HepG2 (cell line): ENCODE results near the gene ZNF500. TPM values are rescaled to one million over a fixed set of nuclear protein-coding genes. Genes with fewer than 3 reads are reported as not detected.
A peak's percentile ranks its signal among the peaks of the same experiment; 100 is the strongest.

Experiments used
- ATAC-seq: fragments of 200-7000 bp; cut with Tn5 transposase; 3 replicates; pipeline ENCODE4 v1.9.1; 2020; ENCODE audit warnings: mild to moderate bottlenecking, moderate library complexity
- BruUV-seq: library from RNA; stranded (reverse); fragments of 400-500 nt; replicated peaks from 2 replicates; lab custom pipeline; 2021; lab: Mats Ljungman, UMichigan
- CTCF ChIA-PET: fragments of 300-600 bp; formaldehyde crosslinking; extraction: SDS; loops from one replicate; lab custom pipeline; 2021; ENCODE audit warnings: low total read pairs, inconsistent platforms, low intra/inter-chr PET ratio; lab: Yijun Ruan, JAX
- POLR2A ChIA-PET: fragments of 350-600 bp; sonication (Branson Sonifier 250); formaldehyde crosslinking; loops from one replicate; lab custom pipeline; 2020; ENCODE audit warnings: antibody characterized with exemption, inconsistent platforms; lab: Yijun Ruan, JAX
- DNase-seq: peaks from one replicate; pipeline ENCODE4 v3.0.0-alpha.2; 2015; ENCODE audit warnings: low spot score
- FAIRE-seq: peaks from 3 replicates; lab custom pipeline; 2011; peaks lifted over from hg19 to GRCh38; lab: Jason Lieb, UNC
- H2AFZ ChIP-seq: one replicate; pipeline ENCODE4 v1.6.1; 2011; ENCODE audit warnings: low read length, inconsistent platforms
- H3K27ac ChIP-seq: fragments of 300-600 bp; 3 replicates; pipeline ENCODE4 v1.8.0; 2011; ENCODE audit warnings: mixed run types, mild to moderate bottlenecking, mixed read lengths, low read length, inconsistent platforms; ENCODE audit not compliant: insufficient read depth; ENCODE audit errors: extremely low read length
- H3K27me3 ChIP-seq, 2 experiments: fragments of 200-600 bp in 1 of 2; 2 replicates in 1 of 2; 3 replicates in 1 of 2; pipeline versions ENCODE4 v1.6.0 to v1.8.0; 2011; ENCODE audit warnings: low read length in 2 of 2, mild to moderate bottlenecking in 2 of 2, moderate library complexity in 2 of 2, inconsistent platforms in 1 of 2; ENCODE audit not compliant: insufficient read depth in 2 of 2, control insufficient read depth in 1 of 2
- H3K36me3 ChIP-seq, 2 experiments: fragments of 200-600 bp in 1 of 2; replicated peaks in 1 of 2; 2 replicates in 1 of 2; 3 replicates in 1 of 2; pipeline versions ENCODE4 v1.5.1 to v1.8.0; 2011; ENCODE audit warnings: low read length in 2 of 2, inconsistent platforms in 1 of 2; ENCODE audit not compliant: insufficient read depth in 2 of 2, control insufficient read depth in 1 of 2
- H3K4me1 ChIP-seq: 2 replicates; pipeline ENCODE4 v1.5.1; 2012; ENCODE audit warnings: low read length, inconsistent platforms; ENCODE audit not compliant: insufficient read depth
- H3K4me2 ChIP-seq: 2 replicates; pipeline ENCODE4 v1.6.0; 2011; ENCODE audit warnings: low read depth, low read length, inconsistent platforms
- H3K4me3 ChIP-seq, 3 experiments: fragments of 200-600 bp in 1 of 3; sonication (generic), shearing (Covaris generic) in 1 of 3; replicated peaks in 1 of 3; 2 replicates each; pipeline ENCODE4 v1.5.1; 2011 to 2016; ENCODE audit warnings: low read length in 3 of 3, inconsistent platforms in 2 of 3, low read depth in 2 of 3, mild to moderate bottlenecking in 2 of 3, control low read depth in 1 of 3, mixed read lengths in 1 of 3; ENCODE audit not compliant: insufficient read depth in 1 of 3
- H3K79me2 ChIP-seq: one replicate; pipeline ENCODE4 v1.6.1; 2011; ENCODE audit warnings: low read length, inconsistent platforms; ENCODE audit not compliant: insufficient read depth
- H3K9ac ChIP-seq: 2 replicates; pipeline ENCODE4 v1.6.0; 2011; ENCODE audit warnings: mild to moderate bottlenecking, low read depth, low read length, inconsistent platforms; ENCODE audit not compliant: insufficient read depth
- H3K9me3 ChIP-seq: 2 replicates; pipeline ENCODE4 v1.5.1; 2012; ENCODE audit warnings: mild to moderate bottlenecking, low read length
- H4K20me1 ChIP-seq: 2 replicates; pipeline ENCODE4 v1.6.0; 2011; ENCODE audit warnings: inconsistent platforms, mild to moderate bottlenecking, low read length, moderate library complexity; ENCODE audit not compliant: insufficient read depth
- EHMT2 ChIP-seq: fragments of 200-600 bp; sonication (generic); IDR thresholded peaks from 2 replicates; pipeline ENCODE4 v1.7.0; 2017; ENCODE audit warnings: antibody characterized with exemption, low read depth, low read length, borderline replicate concordance
- NR2F6 ChIP-seq, 2 experiments: IDR thresholded peaks; 2 replicates each; pipeline ENCODE4 v1.6.1; 2016; ENCODE audit warnings: antibody characterized with exemption in 1 of 2, mild to moderate bottlenecking in 1 of 2
- SMARCE1 ChIP-seq: fragments of 450-650 bp; IDR thresholded peaks from 2 replicates; pipeline ENCODE4 v1.6.1; 2017; ENCODE audit warnings: borderline replicate concordance
- U2AF2 ChIP-seq: fragments of 200-400 bp; formaldehyde crosslinking; IDR thresholded peaks from 2 replicates; pipeline ENCODE4 v1.6.1; 2017; ENCODE audit warnings: low read depth, mild to moderate bottlenecking, low read length
- WGBS: methylation state at CpG from one replicate; pipeline ENCODE4 v1.1.6; 2017; ENCODE audit warnings: low lambda C conversion rate; 5-methylcytosine and 5-hydroxymethylcytosine counted together
- in situ Hi-C: cut with HindIII; loops from 2 replicates; pipeline ENCODE4 v1.10.0; 2017; ENCODE audit warnings: low pct_unique_long_range_greater_than_20kb; ENCODE audit not compliant: extremely low pct_ligation_motif_present
- intact Hi-C: fragments of 100-400 bp; cut with micrococcal nuclease; formaldehyde crosslinking; loops from one replicate; pipeline ENCODE4 v1.10.0; 2022; ENCODE audit not compliant: unreplicated experiment
- polyA plus RNA-seq, 8 experiments: library from polyadenylated mRNA; depleted of rRNA in 3 of 8; stranded (reverse) in 7 of 8; unstranded in 1 of 8; fragments of >200 nt; fragmentation: Illumina TruSeq in 4 of 8; extraction: Trizol in 4 of 8; gene quantifications; 2 replicates each; pipeline versions ENCODE4 v1.2.1 to v1.2.3, GENCODE V29; 2011 to 2016; ENCODE audit warnings: low read depth in 4 of 8, missing spikeins in 1 of 8, mixed read lengths in 1 of 8; ENCODE audit not compliant: insufficient read depth in 1 of 8
- total RNA-seq, 5 experiments: library from RNA; depleted of rRNA; stranded (reverse); fragments of >200 nt; fragmentation: Illumina TruSeq; extraction: Trizol; gene quantifications; 2 replicates each; pipeline ENCODE4 v1.2.3, GENCODE V29; 2016; ENCODE audit warnings: low read depth in 1 of 5
- TF ChIP-seq, protein P1 (sequence below): sonication (generic); formaldehyde crosslinking; IDR thresholded peaks from 2 replicates; pipeline ENCODE4 v1.9.0; 2021; ENCODE audit warnings: missing genetic modification reagents, borderline replicate concordance

Gene ZNF500
- total and polyA plus RNA-seq, 2 of the 13 experiments (the other 11 are each of a cell fraction or from before 2014, with no cell fraction given) = 6.1 to 12.2 TPM

DNA sequence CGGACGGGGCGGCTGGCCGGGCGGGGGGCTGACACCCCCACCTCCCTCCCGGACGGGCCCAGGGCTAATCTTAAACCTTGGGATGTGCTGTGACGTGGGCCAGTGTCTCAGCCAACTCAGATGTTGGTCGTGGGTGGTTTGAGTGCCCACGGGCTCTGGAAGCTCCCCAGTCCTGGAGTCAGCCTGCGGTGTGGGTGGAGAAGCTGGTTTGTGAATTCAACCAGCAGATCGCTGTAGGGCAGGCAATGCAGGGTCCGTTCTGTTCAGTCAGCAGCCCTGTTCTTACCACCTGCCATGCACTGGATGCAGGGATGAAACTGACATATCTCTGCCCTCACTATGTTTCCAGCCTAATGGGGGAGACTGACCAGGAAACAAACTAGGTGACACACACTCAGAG lies 8.0 kb upstream of the ZNF500 start (continued):
- TF ChIP-seq EHMT2 (no peak), U2AF2 (no peak)

DNA sequence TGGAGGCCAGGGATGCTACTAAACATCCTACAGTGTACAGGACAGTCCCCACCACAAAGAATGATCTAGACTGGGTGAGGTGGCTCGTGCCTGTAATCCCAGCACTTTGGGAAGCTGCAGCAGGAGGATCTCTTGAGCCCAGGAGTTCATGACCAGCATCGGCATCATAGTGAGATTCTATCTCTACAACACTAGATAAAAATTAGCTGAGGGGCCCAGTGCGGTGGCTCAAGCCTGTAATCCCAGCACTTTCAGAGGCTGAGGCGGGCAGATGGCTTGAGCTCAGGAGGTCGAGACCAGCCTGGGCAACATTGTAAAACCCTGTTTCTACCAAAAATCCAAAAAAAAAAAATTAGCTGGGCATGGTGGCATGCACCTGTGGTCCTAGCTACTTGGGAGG lies 5.4 kb upstream of the ZNF500 start:
- FAIRE-seq (no peak), ATAC-seq (no peak), DNase-seq (no peak)
- H3K4me3 ChIP-seq = no peak overlapping the region
- peaks cover 33% of the 10 kb centered on the region for H3K4me1 ChIP-seq
- ChIA-PET POLR2A (no interaction called here), CTCF (no interaction called here)
- H3K79me2 ChIP-seq = no peaks in the 10 kb centered on the region
- H3K36me3 ChIP-seq = no peaks in the 10 kb centered on the region
- in situ Hi-C loops = no loop called here
- 48% methylated on average over 5 of the region's 5 CpGs for WGBS
- no peak overlapping the region for H3K27ac ChIP-seq
- no peak for TF ChIP-seq NR2F6 (IDR thresholded peaks at IDR 0.05)
- TF ChIP-seq NR2F6 (CRISPR knock-in tag; IDR thresholded peaks at IDR 0.05) = no peak
- no peak for TF ChIP-seq SMARCE1
- TF ChIP-seq, protein P1, sequence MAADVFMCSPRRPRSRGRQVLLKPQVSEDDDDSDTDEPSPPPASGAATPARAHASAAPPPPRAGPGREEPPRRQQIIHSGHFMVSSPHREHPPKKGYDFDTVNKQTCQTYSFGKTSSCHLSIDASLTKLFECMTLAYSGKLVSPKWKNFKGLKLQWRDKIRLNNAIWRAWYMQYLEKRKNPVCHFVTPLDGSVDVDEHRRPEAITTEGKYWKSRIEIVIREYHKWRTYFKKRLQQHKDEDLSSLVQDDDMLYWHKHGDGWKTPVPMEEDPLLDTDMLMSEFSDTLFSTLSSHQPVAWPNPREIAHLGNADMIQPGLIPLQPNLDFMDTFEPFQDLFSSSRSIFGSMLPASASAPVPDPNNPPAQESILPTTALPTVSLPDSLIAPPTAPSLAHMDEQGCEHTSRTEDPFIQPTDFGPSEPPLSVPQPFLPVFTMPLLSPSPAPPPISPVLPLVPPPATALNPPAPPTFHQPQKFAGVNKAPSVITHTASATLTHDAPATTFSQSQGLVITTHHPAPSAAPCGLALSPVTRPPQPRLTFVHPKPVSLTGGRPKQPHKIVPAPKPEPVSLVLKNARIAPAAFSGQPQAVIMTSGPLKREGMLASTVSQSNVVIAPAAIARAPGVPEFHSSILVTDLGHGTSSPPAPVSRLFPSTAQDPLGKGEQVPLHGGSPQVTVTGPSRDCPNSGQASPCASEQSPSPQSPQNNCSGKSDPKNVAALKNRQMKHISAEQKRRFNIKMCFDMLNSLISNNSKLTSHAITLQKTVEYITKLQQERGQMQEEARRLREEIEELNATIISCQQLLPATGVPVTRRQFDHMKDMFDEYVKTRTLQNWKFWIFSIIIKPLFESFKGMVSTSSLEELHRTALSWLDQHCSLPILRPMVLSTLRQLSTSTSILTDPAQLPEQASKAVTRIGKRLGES = no peak
- BruUV-seq = no TSS peak
- H4K20me1 ChIP-seq = no peaks in the 10 kb centered on the region
- peak overlapping the region; percentile 53 for H3K4me2 ChIP-seq
- H3K9me3 ChIP-seq = no peaks in the 10 kb centered on the region
- no peak overlapping the region for H3K9ac ChIP-seq
- intact Hi-C loops = no loop called here
- no peak overlapping the region for H2AFZ ChIP-seq
- no peaks in the 10 kb centered on the region; a peak in 2 of 5 replicates for H3K27me3 ChIP-seq
